ENCODE measurements around the gene KRT10. TPM values are rescaled to one million over a fixed set of nuclear protein-coding genes. Genes with fewer than 3 reads are reported as not detected.
"Not testable (repeated sequence)": the region's sequence is repeated elsewhere in the genome, so short reads cannot be mapped to it uniquely, and the experiment has no call there.

Gene KRT10
- total RNA-seq, 2 experiments from 2014 or later = 41.9 to 48.6 TPM

DNA sequence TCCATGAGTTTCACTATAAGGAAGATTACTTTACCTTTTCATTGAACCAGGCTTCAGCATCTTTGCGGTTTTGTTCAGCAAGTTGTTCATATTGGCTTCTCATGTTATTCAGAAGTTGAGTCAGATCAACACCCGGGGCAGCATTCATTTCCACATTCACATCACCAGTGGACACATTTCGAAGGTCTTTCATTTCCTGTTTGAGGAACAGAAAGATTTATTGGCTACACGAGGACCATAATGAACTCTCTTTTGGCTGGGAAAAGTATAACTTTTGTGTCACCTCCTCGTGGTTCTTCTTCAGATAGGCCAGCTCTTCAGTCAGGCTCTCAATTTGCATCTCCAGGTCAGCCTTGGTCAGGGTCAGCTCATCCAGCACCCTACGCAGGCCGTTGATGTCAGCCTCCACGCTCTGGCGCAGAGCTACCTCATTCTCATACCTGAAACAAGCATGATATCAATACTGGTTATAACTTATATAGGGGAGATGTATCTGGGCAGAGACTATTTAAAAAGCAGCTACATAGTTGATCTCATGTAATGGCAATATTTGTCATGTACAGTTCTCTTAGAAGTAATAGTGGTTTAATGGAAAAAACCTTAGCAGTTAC, 2.1 kb downstream of the KRT10 start:
- H3K9me3 Mint-ChIP-seq = peaks cover 2% of the 10 kb centered on the region
- peaks cover 23% of the 10 kb centered on the region for H3K4me1 Mint-ChIP-seq
- H3K27ac Mint-ChIP-seq = no peak overlapping the region
- no peak for DNase-seq
- H3K27me3 Mint-ChIP-seq = no peaks in the 10 kb centered on the region
- peaks cover 43% of the 10 kb centered on the region for H3K36me3 Mint-ChIP-seq
- H3K4me3 Mint-ChIP-seq = peak overlapping the region; percentile 86

DNA sequence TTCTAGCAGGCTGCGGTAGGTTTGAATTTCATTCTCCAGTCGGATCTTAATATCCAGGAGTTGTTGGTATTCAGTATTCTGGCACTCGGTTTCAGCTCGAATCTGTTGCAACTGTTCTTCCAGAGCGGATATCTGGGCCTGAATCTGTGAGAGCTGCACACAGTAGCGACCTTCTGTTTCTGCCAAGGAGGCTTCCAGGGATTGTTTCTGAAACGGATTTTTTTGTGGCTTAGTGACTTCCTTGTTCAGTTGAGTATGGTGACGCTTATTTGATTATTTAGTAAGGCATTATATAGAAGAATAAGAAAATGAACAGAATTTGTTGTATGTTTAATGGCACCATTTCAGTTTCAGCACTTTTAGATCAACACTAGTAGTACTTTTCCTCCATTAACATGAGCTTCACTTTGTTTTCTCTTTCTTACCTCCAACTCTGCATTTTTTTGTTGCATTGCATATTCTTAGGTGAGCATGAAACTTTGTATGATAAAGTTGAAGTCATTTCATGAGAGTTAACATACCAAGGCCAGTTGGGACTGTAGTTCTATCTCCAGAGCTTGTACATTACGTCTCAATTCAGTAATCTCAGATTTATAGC, 2.8 kb downstream of the KRT10 start:
- H3K4me1 Mint-ChIP-seq = peaks cover 20% of the 10 kb centered on the region
- H3K9me3 Mint-ChIP-seq = peaks cover 2% of the 10 kb centered on the region
- peaks cover 2% of the 10 kb centered on the region for H3K27me3 Mint-ChIP-seq
- peaks cover 40% of the 10 kb centered on the region for H3K36me3 Mint-ChIP-seq
- H3K4me3 Mint-ChIP-seq = peak overlapping the region; percentile 86
- no peak for DNase-seq
- peak overlapping the region; percentile 78 for H3K27ac Mint-ChIP-seq

- Mint-ChIP-seq H3K27ac (peak overlapping the region; percentile 94), H3K4me3 (peak overlapping the region; percentile 97), H3K4me1 (peaks cover 17% of the 10 kb centered on the region), H3K36me3 (peaks cover 35% of the 10 kb centered on the region), H3K27me3 (peaks cover 9% of the 10 kb centered on the region), H3K9me3 (peaks cover 2% of the 10 kb centered on the region)
- peak; percentile 85 for DNase-seq
These were observed 3.5 kb downstream of the KRT10 start for GRCh38 chr17:40818733-40819527.

DNA sequence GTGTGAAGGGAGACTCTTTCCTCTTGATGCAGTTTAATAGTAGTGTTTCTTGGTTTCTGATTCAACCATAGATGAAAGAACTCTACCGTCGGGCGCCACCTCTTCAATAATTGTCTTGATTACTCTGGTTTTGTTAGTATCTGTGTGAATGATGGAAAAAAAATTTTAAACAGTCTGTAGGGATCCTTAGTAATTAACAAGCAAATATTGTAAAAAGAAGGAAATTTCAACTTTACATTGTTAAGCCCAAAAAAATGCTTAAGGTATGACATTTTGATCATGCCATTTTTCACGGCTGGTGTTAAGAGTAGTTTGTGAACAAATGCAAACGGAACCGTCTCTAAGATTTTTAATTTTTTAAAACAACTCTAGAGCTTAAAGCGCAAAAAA, 4.1 kb downstream of the KRT10 start:
- peaks cover 32% of the 10 kb centered on the region for H3K36me3 Mint-ChIP-seq
- peak overlapping the region; percentile 94 for H3K27ac Mint-ChIP-seq
- peaks cover 17% of the 10 kb centered on the region for H3K4me1 Mint-ChIP-seq
- DNase-seq = no peak
- peaks cover 12% of the 10 kb centered on the region for H3K27me3 Mint-ChIP-seq
- peaks cover 2% of the 10 kb centered on the region for H3K9me3 Mint-ChIP-seq
- H3K4me3 Mint-ChIP-seq = peak overlapping the region; percentile 97

- Mint-ChIP-seq H3K27me3 (peaks cover 20% of the 10 kb centered on the region), H3K27ac (no peak overlapping the region), H3K4me3 (peak overlapping the region; percentile 68), H3K36me3 (peaks cover 28% of the 10 kb centered on the region), H3K4me1 (peaks cover 17% of the 10 kb centered on the region), H3K9me3 (peaks cover 2% of the 10 kb centered on the region)
- no peak for DNase-seq
These were observed 5.2 kb downstream of the KRT10 start for GRCh38 chr17:40817103-40817682.

DNA sequence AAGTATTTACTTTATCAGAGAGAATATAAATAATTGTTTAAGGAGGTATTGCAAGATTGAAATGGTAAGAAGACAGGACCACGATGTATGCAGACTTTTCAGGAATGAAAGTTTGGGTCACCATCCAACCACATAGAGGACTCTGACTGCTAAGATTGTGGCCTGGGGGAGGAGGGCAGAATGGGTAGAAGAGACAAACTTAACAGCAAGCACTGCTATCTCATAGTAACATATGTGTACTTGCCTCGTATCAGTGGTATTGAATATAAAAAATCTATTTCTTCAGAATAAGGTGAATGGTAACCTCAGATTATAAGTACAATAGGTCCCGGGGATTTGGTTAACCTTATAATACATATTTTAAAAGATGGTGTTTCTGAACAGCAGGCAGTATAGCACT, 5.8 kb downstream of the KRT10 start:
- no peak for DNase-seq
- Mint-ChIP-seq H3K4me1 (peaks cover 17% of the 10 kb centered on the region), H3K27me3 (peaks cover 27% of the 10 kb centered on the region), H3K9me3 (peaks cover 2% of the 10 kb centered on the region), H3K4me3 (no peak overlapping the region), H3K27ac (no peak overlapping the region), H3K36me3 (peaks cover 24% of the 10 kb centered on the region)

GRCh38 chr17:40815381-40815780, 7.0 kb downstream of the KRT10 start:
- peaks cover 13% of the 10 kb centered on the region for H3K4me1 Mint-ChIP-seq
- H3K27me3 Mint-ChIP-seq = peaks cover 36% of the 10 kb centered on the region

GRCh38 chr17:40814657-40815056, 7.8 kb downstream of the KRT10 start:
- not testable (repeated sequence) for DNase-seq

More at GRCh38 chr17:40815381-40815780, 7.0 kb downstream of the KRT10 start:
- H3K9me3 Mint-ChIP-seq = peaks cover 2% of the 10 kb centered on the region
- H3K27ac Mint-ChIP-seq = no peak overlapping the region
- H3K4me3 Mint-ChIP-seq = no peak overlapping the region
- DNase-seq = no peak
- H3K36me3 Mint-ChIP-seq = peaks cover 22% of the 10 kb centered on the region

DNA sequence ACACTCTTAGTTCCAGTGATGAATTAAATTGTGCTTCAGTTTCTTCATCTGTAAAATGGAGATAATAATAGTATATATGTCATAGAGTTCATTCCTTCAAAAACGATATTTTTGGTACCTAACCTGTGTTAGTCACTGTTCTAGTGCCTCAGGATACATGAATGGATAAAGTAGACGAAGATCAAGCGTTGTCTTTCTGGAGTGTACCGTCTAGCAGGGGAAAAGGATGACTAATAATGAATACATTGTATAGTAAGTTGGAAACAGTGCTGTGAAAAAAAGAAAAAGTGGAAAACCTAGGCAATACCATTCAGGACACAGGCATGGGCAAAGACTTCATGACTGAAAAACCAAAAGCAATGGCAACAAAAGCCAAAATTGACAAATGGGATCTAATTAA, 8.6 kb downstream of the KRT10 start:
- no peak overlapping the region for H3K4me3 Mint-ChIP-seq
- peaks cover 20% of the 10 kb centered on the region for H3K36me3 Mint-ChIP-seq
- no peak overlapping the region for H3K27ac Mint-ChIP-seq
- H3K27me3 Mint-ChIP-seq = peaks cover 46% of the 10 kb centered on the region
- peaks cover 7% of the 10 kb centered on the region for H3K4me1 Mint-ChIP-seq
- DNase-seq = no peak
- H3K9me3 Mint-ChIP-seq = peaks cover 2% of the 10 kb centered on the region

More at GRCh38 chr17:40814657-40815056, 7.8 kb downstream of the KRT10 start:
- Mint-ChIP-seq H3K36me3 (peaks cover 20% of the 10 kb centered on the region), H3K27me3 (peaks cover 43% of the 10 kb centered on the region)
- H3K4me1 Mint-ChIP-seq, H3K27ac Mint-ChIP-seq, H3K9me3 Mint-ChIP-seq, H3K4me3 Mint-ChIP-seq: not testable (repeated sequence)

- no peak for DNase-seq
- Mint-ChIP-seq H3K27ac (no peak overlapping the region), H3K27me3 (peaks cover 52% of the 10 kb centered on the region), H3K9me3 (peaks cover 2% of the 10 kb centered on the region), H3K36me3 (peaks cover 12% of the 10 kb centered on the region), H3K4me1 (peaks cover 2% of the 10 kb centered on the region), H3K4me3 (no peak overlapping the region)
These were observed 9.8 kb downstream of the KRT10 start for GRCh38 chr17:40812639-40813038.

DNA sequence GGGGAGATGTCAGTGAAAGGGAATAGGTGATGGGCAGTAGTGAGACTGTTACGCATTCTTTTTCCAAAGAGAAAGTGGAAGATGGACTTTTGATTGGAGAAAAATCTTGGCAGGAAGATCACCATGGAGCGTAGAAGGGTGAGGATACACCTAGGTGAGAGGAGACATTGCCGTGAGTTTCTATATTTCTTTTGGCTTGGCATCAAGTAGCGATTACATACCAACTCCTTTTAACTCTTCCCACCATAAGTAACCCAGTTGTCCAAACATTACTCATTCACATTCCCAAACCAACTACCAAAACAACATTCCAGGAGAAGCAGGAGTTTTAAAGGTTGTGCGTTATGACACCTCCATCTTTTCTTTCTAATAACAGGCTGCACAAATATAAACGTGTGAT, 11.9 kb downstream of the KRT10 start:
- no peak for DNase-seq
- no peaks in the 10 kb centered on the region for H3K4me1 Mint-ChIP-seq
- H3K4me3 Mint-ChIP-seq = no peak overlapping the region
- H3K27ac Mint-ChIP-seq = no peak overlapping the region
- H3K9me3 Mint-ChIP-seq = no peaks in the 10 kb centered on the region
- H3K36me3 Mint-ChIP-seq = no peaks in the 10 kb centered on the region
- peaks cover 70% of the 10 kb centered on the region for H3K27me3 Mint-ChIP-seq

- H3K27me3 Mint-ChIP-seq = peaks cover 76% of the 10 kb centered on the region
- DNase-seq = no peak
- no peak overlapping the region for H3K4me3 Mint-ChIP-seq
- no peaks in the 10 kb centered on the region for H3K4me1 Mint-ChIP-seq
- H3K36me3 Mint-ChIP-seq = no peaks in the 10 kb centered on the region
- H3K27ac Mint-ChIP-seq = no peak overlapping the region
- H3K9me3 Mint-ChIP-seq = no peaks in the 10 kb centered on the region
These were observed 12.5 kb downstream of the KRT10 start for GRCh38 chr17:40809721-40810421.

- H3K27ac Mint-ChIP-seq = no peak overlapping the region
- DNase-seq = no peak
- no peak overlapping the region for H3K4me3 Mint-ChIP-seq
These were observed 16.3 kb downstream of the KRT10 start for GRCh38 chr17:40806131-40806530.

DNA sequence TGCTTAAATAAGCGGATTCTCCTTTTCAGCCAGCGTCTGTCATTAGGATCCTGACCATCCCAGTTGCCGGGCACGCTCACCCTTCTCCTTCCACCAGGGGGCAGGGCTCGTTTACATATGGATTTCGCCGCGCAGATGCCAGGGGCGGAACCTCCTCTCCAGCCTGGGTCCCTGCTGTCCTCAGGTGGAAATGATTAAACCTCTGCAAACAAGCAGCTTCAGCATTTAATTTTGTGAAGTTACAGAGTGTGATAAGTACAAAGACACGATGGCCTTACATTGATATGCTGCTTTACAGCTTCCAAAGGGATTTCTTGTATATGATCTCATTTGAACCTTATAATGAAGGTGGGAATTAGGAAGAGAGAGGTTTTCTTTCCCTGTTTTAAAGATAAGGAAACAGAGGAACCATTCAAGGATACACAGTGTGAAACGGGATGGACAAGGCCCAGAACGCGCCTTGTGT, 18.8 kb downstream of the KRT10 start:
- Mint-ChIP-seq H3K9me3 (no peaks in the 10 kb centered on the region), H3K36me3 (no peaks in the 10 kb centered on the region), H3K4me1 (peaks cover 2% of the 10 kb centered on the region), H3K27me3 (peaks cover 44% of the 10 kb centered on the region), H3K4me3 (no peak overlapping the region), H3K27ac (no peak overlapping the region)
- peak; percentile 71 for DNase-seq

More at GRCh38 chr17:40806131-40806530, 16.3 kb downstream of the KRT10 start:
- peaks cover 54% of the 10 kb centered on the region for H3K27me3 Mint-ChIP-seq
- H3K36me3 Mint-ChIP-seq = no peaks in the 10 kb centered on the region
- H3K9me3 Mint-ChIP-seq = no peaks in the 10 kb centered on the region
- peaks cover 2% of the 10 kb centered on the region for H3K4me1 Mint-ChIP-seq

All from activated naive CD8-positive, alpha-beta T cell treated with anti-CD3 and anti-CD28 coated beads for 36 hours (primary cell).